ENCODE measurements around the gene NUMBL.

GRCh38 chr19:40724855-40725254 lies 34.4 kb upstream of the NUMBL start:
- TF ChIP-seq CTCF (conservative IDR thresholded peaks at IDR 0.05) (no peak), EZH2 (IDR thresholded peaks at IDR 0.05; ENCODE audit: low read depth) (no peak)

All from PC-9 (cell line).